ENCODE results near the gene ASB18.

The ASB18 gene

DNA sequence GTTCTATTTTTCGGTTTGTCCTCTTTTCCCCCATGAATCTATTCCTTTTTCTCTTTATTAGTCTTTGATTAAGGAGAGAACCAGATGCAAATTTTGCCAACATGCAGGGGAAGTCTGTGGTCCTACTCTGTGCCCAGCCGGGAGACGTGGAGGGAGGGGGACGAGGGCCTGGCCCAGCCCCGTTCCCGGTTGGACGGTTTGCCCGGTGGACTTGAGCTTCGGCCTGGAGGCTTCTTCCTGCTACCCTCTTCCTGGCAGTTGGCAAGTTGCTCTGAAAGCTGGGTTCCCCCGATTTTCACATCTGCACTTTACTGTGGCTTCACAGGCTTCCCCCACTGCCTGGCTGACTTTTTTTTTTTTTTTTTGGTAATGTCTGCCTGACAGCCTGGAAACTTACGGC lies 56.7 kb downstream of the ASB18 start:
- no peak overlapping the region for H3K4me3 ChIP-seq (ENCODE audit: control insufficient read depth, low read depth, low read length)
- no peak for TF ChIP-seq CTCF (IDR thresholded peaks at IDR 0.05; ENCODE audit: control insufficient read depth, insufficient read depth, low read depth, low read length, missing control alignments)
- DNase-seq (ENCODE audit: low read depth): no peak

DNA sequence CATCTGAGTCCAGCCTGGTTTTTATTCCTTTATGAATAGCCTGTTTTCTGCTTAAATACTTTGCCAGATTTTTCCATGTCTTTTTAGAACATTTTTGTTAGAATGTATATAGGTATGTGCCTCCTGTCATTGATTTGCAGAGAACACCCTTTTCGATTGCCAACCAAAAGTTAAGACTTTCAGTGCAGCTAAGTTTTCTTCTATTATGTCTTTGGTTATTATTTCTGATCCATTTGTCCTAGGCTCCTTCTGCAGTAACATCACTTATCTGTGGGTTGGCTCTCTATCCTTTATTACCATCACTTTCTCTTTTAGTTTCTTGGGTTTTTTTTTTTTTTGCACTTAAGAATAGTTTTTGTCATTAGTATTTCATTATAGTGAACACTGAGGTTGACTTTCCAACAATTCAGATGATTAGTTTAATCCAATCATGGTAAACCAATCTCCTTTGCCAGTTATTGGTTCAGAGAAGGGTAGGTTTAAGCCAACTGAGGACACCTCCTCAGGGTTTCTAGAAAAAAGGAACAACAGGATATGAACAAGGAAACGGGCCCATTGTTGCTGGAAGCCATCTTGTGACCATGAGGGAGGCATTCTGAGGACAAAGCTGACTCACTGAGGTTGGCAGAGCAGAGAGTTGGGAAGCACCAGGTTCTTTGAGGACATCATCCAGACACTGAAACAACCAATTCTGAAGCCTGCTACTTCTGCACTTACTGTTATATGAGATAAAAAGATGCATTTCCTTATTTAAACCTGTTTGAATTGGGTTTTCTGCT lies 58.1 kb downstream of the ASB18 start:
- TF ChIP-seq CTCF (IDR thresholded peaks at IDR 0.05; ENCODE audit: control insufficient read depth, insufficient read depth, low read depth, low read length, missing control alignments): no peak
- no peak for DNase-seq (ENCODE audit: low read depth)
- H3K4me3 ChIP-seq (ENCODE audit: control insufficient read depth, low read depth, low read length): no peak overlapping the region

- no peak for DNase-seq (ENCODE audit: low read depth)
- TF ChIP-seq CTCF (IDR thresholded peaks at IDR 0.05; ENCODE audit: control insufficient read depth, insufficient read depth, low read depth, low read length, missing control alignments): no peak
- no peak overlapping the region for H3K4me3 ChIP-seq (ENCODE audit: control insufficient read depth, low read depth, low read length)
Measured at GRCh38 chr2:236204953-236205352, 59.3 kb downstream of the ASB18 start.

- H3K4me3 ChIP-seq (ENCODE audit: control insufficient read depth, low read depth, low read length): no peak overlapping the region
- no peak for TF ChIP-seq CTCF (IDR thresholded peaks at IDR 0.05; ENCODE audit: control insufficient read depth, insufficient read depth, low read depth, low read length, missing control alignments)
- DNase-seq (ENCODE audit: low read depth): no peak
Measured at GRCh38 chr2:236200378-236200777, 63.8 kb downstream of the ASB18 start.

GRCh38 chr2:236196366-236196765 lies 67.8 kb downstream of the ASB18 start:
- TF ChIP-seq CTCF (IDR thresholded peaks at IDR 0.05; ENCODE audit: control insufficient read depth, insufficient read depth, low read depth, low read length, missing control alignments): no peak
- no peak for DNase-seq (ENCODE audit: low read depth)
- no peak overlapping the region for H3K4me3 ChIP-seq (ENCODE audit: control insufficient read depth, low read depth, low read length)

DNA sequence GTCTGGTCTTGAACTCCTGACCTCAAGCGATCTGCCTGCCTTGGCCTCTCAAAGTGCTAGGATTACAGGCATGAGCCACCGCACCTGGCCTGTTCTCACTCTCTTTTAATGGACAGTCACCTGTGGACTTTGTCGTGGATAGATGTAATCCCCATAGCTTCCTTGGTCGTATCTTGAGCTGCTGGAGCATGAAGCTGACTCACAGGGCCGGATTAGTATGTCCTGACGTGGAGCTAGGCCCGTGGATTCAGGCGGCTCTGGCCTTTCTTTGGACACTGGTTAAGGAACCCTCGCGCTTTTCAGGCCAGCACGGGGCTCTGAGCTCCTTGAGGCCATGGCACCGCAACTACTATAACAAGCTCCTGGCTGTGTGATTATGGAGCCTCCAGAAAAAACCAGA lies 68.5 kb downstream of the ASB18 start:
- no peak overlapping the region for H3K4me3 ChIP-seq (ENCODE audit: control insufficient read depth, low read depth, low read length)

More for the DNA sequence above, 68.5 kb downstream of the ASB18 start:
- TF ChIP-seq CTCF (IDR thresholded peaks at IDR 0.05; ENCODE audit: control insufficient read depth, insufficient read depth, low read depth, low read length, missing control alignments): no peak
- no peak for DNase-seq (ENCODE audit: low read depth)

Measured in AG09309 (cell line).